HG03565 (cell line): ENCODE data around the gene BRD7.

ENCODE experiments used
- ATAC-seq: cut with Tn5 transposase; IDR thresholded peaks from one replicate; pipeline ENCODE4 v1.9.1; 2021; ENCODE audit warnings: mild to moderate bottlenecking, moderate library complexity; ENCODE audit not compliant: unreplicated experiment

Gene BRD7

DNA sequence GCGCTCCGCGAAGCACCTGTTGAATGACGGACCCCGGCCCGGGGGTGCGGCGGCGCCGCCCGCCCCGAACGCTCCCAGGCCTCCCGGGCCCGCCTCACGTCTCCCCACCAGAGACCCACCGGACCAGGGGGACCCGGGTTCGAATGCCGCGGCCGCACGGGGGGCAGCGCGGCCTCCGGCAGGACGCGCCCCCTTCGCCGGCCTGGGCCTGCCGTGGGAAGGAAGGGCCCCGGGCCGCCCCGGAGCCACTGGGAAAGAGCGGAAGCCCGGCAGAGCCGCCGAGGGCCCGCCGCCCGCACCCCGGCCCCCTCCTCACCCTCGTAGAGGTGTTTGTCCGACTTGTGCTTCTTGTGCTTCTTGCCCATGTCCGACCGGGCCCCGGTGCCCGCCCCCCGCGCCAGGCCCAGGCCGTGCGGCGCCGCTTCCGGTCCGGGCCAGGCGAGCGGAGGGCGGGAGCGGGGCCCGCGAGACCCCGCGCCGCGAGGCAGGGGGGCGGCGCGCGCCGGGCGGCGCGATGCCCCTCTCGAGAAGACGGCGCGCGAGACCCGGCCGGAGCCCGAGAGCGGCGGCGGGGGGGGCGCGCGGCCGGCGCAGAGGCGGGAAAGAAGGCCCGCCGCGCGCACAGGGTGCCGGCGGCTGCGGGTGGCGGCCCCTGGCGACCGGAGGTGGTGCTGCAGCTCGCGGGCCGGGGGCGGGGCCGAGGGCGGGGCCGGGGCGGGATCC lies at the start of gene BRD7:
Gene BRD7, minus strand, starts transcription at position 579 of the 723 bp plus-strand sequence. Its CDS starts 214 bp downstream, at position 365.
- ATAC-seq = peak; percentile 72

DNA sequence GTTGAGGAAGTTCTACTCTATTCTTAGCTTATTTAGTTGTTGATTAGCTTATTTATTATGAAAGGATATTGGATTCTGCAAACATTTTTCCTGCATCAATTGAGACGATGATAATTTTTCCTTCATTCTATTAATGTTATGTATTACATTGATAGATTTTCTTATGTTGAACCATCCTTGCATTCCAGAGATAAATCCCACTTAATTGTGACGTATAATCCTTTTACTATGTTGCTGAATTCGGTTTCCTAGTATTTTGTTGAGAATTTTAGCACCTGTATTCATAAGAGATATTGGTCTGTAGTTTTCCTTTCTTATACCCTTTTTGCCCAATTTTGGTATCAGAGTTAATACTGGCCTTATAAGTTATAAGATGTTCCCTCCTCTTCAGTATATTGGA lies 47.6 kb upstream of the BRD7 start:
- ATAC-seq = no peak

DNA sequence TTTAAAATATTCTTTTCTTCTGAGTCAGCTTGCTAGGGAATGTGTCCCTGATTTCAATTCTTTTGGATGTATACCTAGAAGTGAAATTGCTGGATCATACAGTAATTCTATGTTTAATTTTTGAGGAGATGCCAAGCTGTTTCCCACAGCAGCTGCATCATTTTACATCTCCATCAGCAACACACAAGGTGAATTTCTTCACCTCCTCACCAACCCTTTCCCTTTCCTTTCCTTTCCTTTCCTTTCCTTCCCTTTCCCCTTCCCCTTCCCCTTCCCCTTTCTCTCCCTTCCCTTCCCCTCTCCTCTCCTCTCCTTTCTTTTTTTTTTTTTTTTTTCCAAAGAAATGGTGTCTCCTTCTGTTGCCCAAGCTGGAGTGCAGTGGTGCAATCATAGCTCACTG lies 45.4 kb upstream of the BRD7 start:
- ATAC-seq = no peak

DNA sequence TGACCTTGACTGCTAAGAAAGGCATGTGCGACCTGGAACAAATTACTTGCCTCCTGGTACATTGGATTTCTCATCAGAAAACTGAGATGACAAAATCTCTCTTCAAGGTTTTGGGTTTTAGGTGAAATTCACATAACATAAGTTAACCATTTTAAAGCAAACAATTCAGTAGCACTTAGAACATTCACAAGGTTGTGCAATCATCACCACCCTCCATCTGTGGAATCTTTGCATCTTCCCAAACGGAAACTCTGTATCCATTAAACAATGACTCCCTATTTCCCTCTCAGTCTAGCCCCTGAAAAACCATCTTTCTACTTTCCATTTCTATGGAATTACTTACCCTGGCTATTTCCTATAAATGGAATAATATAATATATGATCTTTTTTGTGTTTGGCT lies 42.2 kb upstream of the BRD7 start:
- ATAC-seq = no peak

DNA sequence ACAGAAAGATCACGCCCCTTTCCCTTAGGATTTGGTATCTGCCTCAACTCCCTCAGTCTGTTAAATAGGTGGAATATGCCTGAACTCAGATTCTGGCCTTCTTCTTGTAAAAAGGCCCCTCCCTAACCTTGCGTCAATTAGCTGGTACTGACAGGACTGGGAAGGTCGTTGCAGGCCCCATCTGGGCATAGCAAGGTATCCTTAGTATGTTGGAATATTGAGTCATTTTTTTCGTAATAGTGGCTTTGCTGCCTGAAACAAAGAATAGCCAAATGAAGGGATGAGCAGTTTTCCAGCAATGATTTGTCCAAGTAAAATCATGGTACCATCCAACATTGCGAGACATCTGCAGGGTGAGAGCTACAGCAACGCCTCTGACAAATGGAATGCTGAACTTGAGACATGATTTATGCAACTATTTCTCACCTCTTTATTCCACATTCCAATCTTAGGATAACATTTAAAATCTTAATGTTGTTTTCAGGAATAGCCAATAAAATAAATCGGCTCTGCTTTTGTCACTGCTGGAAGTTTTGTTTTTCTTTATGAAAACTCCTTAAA lies 39.3 kb upstream of the BRD7 start:
- ATAC-seq = no peak

DNA sequence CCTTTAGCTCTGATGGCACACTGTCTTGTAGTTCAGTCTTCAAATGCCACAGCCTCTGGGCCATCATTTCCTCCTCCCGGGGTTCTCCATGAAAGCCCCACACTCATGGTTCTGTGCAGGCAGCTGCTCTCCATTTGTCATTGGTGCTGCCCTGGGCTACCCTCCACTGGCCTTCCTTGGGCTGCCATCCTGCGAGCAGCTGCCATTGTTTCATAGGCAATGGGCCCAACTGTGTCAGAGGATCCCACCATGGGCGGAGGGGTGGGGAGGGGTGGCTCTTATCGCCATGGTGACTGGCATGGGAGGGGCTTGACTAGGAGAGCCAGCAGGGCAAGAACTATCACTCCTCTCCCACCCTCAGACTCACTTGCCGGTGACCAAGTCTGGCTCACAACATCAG lies 38.6 kb upstream of the BRD7 start:
- no peak for ATAC-seq

DNA sequence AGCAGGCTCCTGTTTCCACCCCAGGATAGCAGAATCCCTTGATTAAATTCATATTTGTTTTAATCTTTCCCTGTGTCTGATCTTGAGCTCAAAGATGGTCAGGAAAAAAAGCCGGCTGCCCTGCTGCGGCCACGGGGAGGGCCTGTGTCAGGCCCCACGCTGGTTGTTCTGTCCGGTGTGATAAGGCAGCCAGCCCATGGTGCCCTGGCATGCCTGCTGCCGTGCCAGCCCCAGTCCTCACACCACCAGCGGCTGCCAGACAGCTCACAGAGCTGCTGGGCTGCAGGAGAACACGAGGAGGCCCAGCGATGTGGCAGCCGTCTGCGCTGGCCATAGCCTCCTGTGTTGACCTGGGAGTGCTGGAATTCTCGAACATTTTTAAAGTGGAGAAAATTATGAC lies 34.7 kb upstream of the BRD7 start:
- no peak for ATAC-seq

DNA sequence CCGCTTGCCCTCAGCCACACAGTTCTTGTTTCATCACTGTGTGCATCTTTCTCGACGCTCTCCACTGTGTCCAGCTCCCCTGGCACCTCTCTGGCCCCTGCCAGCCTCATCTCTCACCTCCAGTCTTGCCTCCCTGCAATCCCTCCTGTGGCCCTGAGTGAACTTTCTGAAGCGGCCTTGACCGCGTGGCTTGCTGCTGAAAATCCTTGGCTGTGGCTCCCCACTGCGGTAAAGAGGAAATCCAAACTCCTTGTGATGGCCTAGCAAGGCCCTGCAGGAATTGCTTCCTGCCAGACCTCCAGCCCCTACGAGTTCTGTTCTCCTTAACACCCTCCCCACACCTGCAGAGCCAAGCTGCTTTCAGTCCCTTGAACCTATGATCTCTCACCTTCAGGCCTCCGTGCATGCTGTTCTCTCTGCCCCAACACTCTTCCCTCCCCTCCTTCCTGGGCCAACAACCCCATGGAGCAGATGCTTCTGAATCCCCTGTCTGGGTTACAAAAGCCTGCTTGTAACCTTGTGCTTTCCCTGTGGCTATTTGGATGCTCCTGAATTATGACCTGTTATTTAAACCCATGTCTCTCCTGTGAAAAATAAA lies 33.6 kb upstream of the BRD7 start:
- ATAC-seq = no peak

DNA sequence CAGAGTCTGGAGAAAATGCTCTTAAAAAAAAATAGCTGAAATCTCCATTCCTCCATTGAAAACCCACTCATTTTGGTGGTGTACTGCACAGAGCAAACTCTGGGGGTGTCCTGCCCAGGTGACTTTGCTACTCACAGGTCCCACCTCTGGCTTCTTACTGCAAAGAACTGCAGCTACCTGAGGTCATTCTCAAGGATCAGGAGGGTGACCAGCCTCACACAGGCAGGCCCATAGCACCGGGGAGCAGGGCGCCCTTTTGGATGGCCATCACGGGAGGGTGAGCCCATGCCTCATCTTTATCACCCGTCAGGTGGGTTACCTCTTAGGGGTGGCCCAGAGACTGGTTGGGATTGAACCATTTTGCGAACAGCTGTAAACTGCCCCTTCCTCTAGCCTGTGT lies 32.6 kb upstream of the BRD7 start:
- no peak for ATAC-seq

DNA sequence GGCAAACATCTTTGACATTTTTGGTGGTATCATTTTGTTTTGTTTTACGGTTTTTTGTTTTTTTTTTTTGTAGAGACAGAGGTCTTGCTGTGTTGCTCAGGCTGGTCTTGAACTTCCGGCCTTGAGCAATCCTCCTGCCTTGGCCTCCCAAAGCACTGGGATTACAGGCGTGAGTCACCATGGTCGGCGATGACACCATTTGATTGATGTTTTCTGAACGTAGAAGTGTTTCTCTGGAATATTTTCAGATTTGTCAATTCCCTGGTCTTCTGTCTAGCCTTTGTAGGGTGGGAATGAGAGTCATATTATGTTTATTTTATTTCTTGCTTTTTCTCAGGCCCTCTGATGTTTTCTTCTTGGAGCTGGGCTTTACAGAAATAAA lies 32.2 kb upstream of the BRD7 start:
- ATAC-seq = no peak

DNA sequence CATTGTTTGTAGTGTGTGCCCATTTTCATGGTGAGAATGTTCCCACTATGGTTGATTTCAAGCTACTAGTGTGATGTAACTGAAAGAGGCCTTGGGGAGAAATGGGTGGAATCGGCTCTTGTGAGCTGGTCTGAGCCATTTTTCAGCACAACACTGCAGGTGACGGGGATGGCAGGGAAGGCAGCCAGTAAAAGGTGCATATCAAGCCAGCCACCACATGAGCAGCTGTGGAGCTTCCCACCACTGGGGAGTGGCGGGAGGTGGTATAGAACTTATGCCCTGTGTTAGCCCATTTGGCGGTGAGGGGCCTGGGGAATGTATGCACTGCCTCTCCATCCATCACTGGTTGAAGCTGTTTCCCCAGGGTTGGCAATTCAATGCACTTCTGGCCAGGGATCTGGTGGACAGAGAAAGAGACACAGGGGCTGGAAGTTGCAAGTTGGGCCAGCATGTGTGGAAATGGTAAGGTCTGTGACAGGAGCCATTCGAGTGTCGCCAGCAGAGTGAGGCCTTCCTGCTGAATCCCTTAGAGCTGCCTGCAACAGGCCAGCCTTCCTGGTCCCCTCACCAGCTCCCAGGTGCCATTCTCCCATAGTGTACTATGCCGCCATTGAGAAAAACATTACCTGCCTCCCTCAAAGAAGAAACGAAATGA lies 31.7 kb upstream of the BRD7 start:
- no peak for ATAC-seq

DNA sequence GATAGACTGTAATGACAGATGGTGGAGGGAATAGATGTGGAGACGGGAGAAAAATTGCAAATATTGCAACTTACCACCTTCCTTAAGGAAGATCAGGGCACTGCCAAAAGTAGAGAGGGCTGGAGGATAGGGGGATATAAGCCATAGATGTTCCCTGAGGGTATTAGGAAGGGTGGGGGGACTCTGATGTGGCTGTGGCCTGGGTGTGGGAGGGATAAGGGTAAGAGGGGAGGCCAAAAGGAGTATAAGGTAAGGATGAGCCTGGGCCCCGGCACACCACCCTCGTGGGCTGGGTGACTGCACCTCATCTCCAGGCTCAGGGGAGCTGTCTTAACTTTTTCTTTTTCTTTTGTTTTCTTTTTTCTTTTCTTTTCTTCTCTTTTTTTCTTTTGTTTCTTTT lies 30.6 kb upstream of the BRD7 start:
- ATAC-seq = no peak

DNA sequence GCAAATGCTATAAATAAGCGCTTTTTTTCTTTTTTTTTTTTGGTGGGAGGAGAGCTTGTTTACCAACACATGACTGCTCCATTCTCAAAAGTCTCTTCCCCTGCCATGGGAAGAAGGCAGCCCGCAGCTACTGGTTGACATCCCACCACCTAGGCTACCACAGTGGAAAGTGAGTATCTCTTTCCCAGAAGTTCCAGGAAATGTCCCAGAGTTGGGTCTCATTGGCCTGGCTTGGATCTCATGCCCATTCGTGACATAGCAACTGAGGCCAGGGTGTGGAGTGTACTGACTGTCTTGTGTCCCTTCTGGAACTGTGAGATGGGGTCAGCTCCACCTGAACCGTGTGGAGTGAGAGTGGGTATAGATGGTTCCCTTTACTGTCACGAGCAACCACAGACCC lies 29.5 kb upstream of the BRD7 start:
- ATAC-seq = no peak

DNA sequence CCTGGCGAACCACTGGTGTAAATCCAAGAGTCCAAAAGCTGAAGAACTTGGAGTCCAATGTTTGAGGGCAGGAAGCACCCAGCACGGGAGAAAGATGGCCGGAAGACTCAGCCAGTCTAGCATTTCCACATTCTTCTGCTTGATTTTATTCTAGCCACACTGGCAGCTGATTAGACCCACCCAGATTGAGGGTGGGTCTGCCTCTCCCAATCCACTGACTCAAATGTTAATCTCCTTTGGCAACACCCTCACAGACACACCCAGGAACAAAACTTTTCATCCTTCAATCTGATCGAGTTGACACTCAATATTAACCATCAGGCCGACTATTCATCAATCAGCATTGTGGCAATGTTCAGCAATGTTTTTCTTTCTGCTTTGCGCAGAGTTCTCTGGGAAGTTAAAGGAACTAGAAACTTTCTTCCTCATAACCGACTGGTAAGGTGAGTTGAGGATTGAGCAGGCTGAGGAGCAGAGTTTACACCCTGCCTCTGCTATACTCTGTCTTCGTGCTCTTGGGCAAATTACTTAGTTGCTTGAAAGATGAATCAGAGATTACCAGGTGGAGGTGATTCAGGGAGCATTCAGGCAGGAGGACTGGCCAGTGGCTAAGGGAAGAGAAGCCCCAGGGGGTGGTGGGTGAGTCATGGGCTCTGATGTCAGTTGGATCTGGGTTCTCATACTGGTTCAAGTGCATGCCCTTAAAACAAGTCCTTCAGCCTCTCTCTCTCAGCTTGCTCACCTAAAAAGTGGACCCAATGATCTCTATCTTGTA lies 28.2 kb upstream of the BRD7 start:
- no peak for ATAC-seq

DNA sequence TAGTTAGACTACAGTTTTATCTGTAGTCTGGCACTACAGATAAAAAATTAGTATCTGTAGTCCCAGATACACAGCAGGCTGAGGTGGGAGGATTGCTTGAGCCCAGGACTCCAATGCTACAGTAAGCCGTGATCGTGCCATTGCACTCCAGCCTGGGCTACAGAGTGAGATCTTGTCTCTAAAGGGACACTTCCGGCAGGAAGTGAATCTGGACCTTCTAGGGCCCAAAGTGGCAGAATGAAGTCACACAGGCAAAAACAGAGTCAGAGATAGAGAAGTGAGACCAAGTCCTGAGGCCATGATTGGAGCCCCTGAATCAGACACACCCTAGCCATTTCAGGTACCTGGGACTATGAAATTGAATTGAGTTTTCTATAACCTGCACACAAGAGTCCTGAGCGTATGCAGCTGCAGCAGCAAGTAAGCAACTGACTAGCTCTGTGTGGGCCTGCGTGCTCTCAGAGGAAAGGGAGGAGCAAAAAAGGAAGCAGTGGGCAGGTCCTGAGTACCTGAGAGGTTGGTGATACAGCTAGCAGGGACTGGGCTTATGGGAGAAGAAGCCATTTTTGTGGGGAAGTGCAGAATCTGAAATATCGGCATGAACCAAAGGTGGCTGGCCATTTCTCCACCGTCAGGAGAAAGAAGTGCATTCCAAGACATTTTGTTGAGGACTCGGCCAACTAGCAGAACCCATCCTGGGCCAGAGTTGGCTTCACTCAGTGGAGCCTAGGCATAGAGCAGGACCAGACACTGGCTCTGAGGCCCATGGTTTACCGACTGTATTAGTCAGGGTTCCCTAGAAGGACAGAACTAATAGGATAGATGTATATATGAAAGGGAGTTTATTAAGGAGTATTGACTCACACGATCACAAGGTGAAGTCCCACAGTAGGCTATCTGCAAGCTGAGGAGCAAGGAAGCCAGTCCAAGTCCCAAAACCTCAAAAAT lies 27.2 kb upstream of the BRD7 start:
- ATAC-seq = peak; percentile 80

DNA sequence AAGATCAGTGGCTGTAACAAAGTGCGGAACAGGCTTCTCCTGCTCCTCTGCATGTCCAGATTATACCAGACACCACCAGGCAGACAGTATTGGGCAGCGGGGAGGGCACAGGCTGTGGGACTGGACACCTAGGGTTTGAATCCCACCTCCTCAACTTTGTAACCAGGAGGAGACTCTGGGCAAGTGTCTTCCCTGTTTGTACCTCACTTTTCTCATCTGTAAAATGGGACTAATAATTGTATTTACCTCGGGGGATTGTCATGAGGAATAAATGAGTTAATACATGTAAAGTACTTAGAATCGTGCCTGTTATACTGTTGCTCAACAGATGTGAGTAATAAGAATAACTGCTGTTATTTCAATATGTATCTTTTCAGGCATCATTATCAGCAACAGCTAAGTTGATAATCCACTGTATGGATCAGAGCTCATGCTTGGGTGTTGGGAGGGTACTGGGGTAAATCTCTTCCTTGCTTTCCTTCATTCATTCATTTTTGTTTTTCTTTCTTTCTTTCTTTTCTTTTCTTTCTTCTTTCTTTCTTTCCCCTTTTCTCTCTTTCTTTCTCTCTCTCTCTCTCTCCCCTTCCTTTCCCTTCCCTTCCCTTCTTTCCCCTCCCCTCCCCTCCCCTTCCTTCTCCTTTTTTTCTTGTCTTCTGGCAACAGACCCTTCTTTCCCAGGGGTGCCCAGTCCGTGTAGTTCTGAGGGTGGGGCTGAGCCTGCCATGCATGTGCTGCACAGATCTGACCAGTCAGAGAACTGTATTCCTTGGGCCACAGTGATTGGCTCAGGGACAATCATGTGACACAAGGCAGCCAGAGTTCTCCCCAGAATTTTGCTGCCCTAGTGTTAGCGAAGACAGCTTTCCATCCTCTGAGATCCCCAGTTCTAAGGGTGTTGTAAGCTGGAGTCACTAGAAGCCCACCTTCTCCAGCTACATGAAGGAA lies 25.3 kb upstream of the BRD7 start:
- no peak for ATAC-seq

DNA sequence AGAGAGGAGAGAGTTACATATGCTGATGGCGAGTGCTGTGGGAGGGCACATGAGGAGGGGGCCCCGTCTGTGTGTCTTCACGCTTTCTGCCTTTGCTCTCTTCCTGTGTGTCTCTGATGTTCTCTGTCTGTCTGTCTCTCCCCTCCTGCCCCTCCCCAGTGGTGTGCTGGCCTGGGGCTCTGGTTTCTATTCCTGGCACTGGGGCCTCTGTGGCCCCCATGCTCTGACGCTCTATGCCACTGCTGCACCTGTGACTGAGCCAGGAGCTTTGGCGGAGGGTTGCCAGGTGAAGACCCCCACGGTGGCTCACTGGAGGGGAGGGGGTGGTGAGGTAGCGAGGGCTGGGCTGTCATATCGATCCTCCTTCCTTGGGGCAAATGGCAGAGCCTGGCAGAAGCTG lies 24.6 kb upstream of the BRD7 start:
- no peak for ATAC-seq

DNA sequence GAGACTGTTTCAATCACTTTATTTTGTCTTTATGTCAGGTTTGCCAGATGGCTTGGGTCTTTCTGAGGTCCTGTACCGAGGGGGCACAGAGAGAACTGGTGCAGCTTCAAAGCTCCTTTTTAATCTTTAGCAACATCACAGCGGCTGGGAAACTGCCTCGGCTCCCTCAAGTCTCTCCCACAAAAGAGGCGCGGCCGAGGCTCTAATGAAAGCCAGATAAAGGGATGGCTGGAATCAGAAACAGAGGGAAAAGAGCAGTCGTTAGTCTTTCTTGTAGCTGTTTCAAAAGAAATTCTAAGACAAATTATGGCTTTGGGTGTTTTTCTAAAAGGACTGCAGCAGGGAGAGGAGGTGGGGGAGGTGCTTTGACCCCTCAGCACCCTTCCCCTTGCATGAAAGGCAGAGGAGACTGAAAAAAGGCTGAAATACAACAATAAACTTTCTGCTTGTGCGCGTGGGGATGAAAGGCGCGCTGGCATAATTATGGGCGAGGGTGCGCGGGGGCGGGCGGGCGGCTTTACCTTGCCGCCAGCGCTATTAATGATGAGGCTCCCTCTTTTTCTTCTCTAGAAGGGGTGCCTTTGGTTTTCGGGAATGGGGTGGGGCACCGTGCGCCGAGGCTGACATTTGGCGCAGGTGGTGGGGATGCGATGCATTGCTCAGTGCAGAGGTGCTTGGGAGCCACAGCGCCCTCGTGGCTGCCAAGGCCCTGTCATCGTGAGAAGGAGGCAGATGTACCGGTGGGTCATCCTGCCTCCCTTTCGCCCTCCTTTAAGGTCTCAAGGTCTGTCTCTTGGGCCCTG lies 22.3 kb upstream of the BRD7 start:
- no peak for ATAC-seq
